GM12878 (cell line): ENCODE data around the gene CUL9. TPM values are rescaled to one million over a fixed set of nuclear protein-coding genes. Genes with fewer than 3 reads are reported as not detected.
A peak's percentile ranks its signal among the peaks of the same experiment; 100 is the strongest.

Experiments used
- BACH1 ChIP-seq: fragments of 450-650 bp; IDR thresholded peaks from 2 replicates; pipeline ENCODE4 v1.6.1; 2017; ENCODE audit warnings: mild to moderate bottlenecking, borderline replicate concordance
- CBX5 ChIP-seq: sonication (generic); IDR thresholded peaks from 2 replicates; pipeline ENCODE4 v1.6.1; 2016; ENCODE audit warnings: low read depth, moderate library complexity, mild to moderate bottlenecking, inconsistent platforms
- CHD4 ChIP-seq: fragments of 200-600 bp; sonication (generic); IDR thresholded peaks from 2 replicates; pipeline ENCODE4 v1.6.1; 2016; ENCODE audit warnings: mild to moderate bottlenecking
- CREB1 ChIP-seq: IDR thresholded peaks from 2 replicates; pipeline ENCODE4 v1.6.1; 2012; ENCODE audit warnings: low read depth, mild to moderate bottlenecking, inconsistent platforms
- EED ChIP-seq: sonication (generic); IDR thresholded peaks from 2 replicates; pipeline ENCODE4 v1.6.1; 2016; ENCODE audit warnings: antibody characterized with exemption, low read depth
- EZH2 ChIP-seq: IDR thresholded peaks from 2 replicates; pipeline ENCODE4 v1.6.1; 2012; ENCODE audit warnings: low read depth, mild to moderate bottlenecking, control low read depth, inconsistent platforms, low read length, borderline replicate concordance; ENCODE audit not compliant: control insufficient read depth
- IKZF2 ChIP-seq, 2 experiments: fragments of 450-650 bp; IDR thresholded peaks; 2 replicates each; pipeline ENCODE4 v1.6.1; 2017; ENCODE audit warnings: mild to moderate bottlenecking in 2 of 2, moderate library complexity in 2 of 2
- JUNB ChIP-seq: IDR thresholded peaks from 2 replicates; pipeline ENCODE4 v1.6.1; 2016; ENCODE audit warnings: antibody characterized with exemption, mild to moderate bottlenecking
- KDM1A ChIP-seq: fragments of 200-600 bp; sonication (generic); IDR thresholded peaks from 2 replicates; pipeline ENCODE4 v1.6.1; 2016; ENCODE audit warnings: borderline replicate concordance
- NFYA ChIP-seq: IDR thresholded peaks from 2 replicates; pipeline ENCODE4 v1.6.1; 2011; ENCODE audit warnings: low read depth, mild to moderate bottlenecking, low read length, improper control_type of control experiment, borderline replicate concordance
- NFYB ChIP-seq: IDR thresholded peaks from 2 replicates; pipeline ENCODE4 v1.6.1; 2011; ENCODE audit warnings: low read depth, mild to moderate bottlenecking, low read length, improper control_type of control experiment, moderate library complexity; ENCODE audit not compliant: insufficient read depth
- NR2F1 ChIP-seq: fragments of 450-650 bp; conservative IDR thresholded peaks from 2 replicates; pipeline ENCODE4 v1.6.1; 2017; ENCODE audit warnings: mild to moderate bottlenecking
- POU2F2 ChIP-seq: IDR thresholded peaks from 3 replicates; pipeline ENCODE4 v1.6.1; 2011; ENCODE audit warnings: low read depth, mild to moderate bottlenecking, low read length, borderline replicate concordance
- RAD21 ChIP-seq: IDR thresholded peaks from 2 replicates; pipeline ENCODE4 v1.6.1; 2011; ENCODE audit warnings: mild to moderate bottlenecking, low read depth, low read length, moderate library complexity; ENCODE audit not compliant: insufficient read depth
- SMAD5 ChIP-seq: IDR thresholded peaks from 2 replicates; pipeline ENCODE4 v1.6.1; 2016; ENCODE audit warnings: antibody characterized with exemption, low read depth
- SMARCA5 ChIP-seq: fragments of 450-650 bp; IDR thresholded peaks from 2 replicates; pipeline ENCODE4 v1.6.1; 2017; ENCODE audit warnings: mild to moderate bottlenecking
- SREBF2 ChIP-seq: IDR thresholded peaks from 2 replicates; pipeline ENCODE4 v1.6.1; 2012; ENCODE audit warnings: mild to moderate bottlenecking, low read length
- SUZ12 ChIP-seq: fragments of 200-600 bp; sonication (generic); IDR thresholded peaks from one replicate; pipeline ENCODE4 v1.6.1; 2018; ENCODE audit warnings: antibody characterized with exemption, mild to moderate bottlenecking; ENCODE audit not compliant: unreplicated experiment
- TAF1 ChIP-seq: IDR thresholded peaks from 2 replicates; pipeline ENCODE4 v1.6.1; 2011; ENCODE audit warnings: mild to moderate bottlenecking, low read depth, low read length, borderline replicate concordance
- WRNIP1 ChIP-seq: IDR thresholded peaks from 2 replicates; pipeline ENCODE4 v1.6.1; 2011; ENCODE audit warnings: low read depth, low read length, improper control_type of control experiment, borderline replicate concordance
- ZNF207 ChIP-seq: fragments of 450-650 bp; IDR thresholded peaks from 2 replicates; pipeline ENCODE4 v1.6.1; 2014; ENCODE audit warnings: antibody characterized with exemption, mild to moderate bottlenecking, borderline replicate concordance
- ZNF217 ChIP-seq: fragments of 450-650 bp; IDR thresholded peaks from 2 replicates; pipeline ENCODE4 v1.6.1; 2017; ENCODE audit warnings: antibody characterized with exemption, mild to moderate bottlenecking
- ZNF24 ChIP-seq: fragments of 450-650 bp; IDR thresholded peaks from 2 replicates; pipeline ENCODE4 v1.6.1; 2017; ENCODE audit warnings: antibody characterized with exemption, mild to moderate bottlenecking
- ZSCAN29 ChIP-seq: fragments of 450-650 bp; IDR thresholded peaks from 2 replicates; pipeline ENCODE4 v1.6.1; 2017; ENCODE audit warnings: mild to moderate bottlenecking, moderate library complexity
- polyA plus RNA-seq, 11 experiments: library from polyadenylated mRNA; depleted of rRNA in 4 of 11; unstranded in 6 of 11; stranded (reverse) in 5 of 11; fragments of >200 nt; fragmentation: Nextera tagmentation in 4 of 11; fragmentation: Illumina TruSeq in 1 of 11; extraction: Ambion mirVana in 4 of 11; extraction: Trizol in 1 of 11; gene quantifications; 1 replicate in 1 of 11; 2 replicates in 10 of 11; pipeline versions ENCODE4 v1.2.1 to v1.2.3, GENCODE V29; 2011 to 2016; ENCODE audit warnings: inconsistent platforms in 2 of 11, missing spikeins in 2 of 11, low read depth in 1 of 11
- total RNA-seq, 4 experiments: library from RNA; depleted of rRNA in 3 of 4; stranded (reverse); fragments of >200 nt in 3 of 4; fragmentation: Illumina TruSeq in 1 of 4; extraction: Trizol in 1 of 4; gene quantifications; 2 replicates each; pipeline versions ENCODE4 v1.2.1 to v1.2.3, GENCODE V29; 2013 to 2021
- TF ChIP-seq, protein P1 (sequence below): fragments of 450-650 bp; IDR thresholded peaks from 2 replicates; pipeline ENCODE4 v1.6.1; 2017; ENCODE audit warnings: mild to moderate bottlenecking
- TF ChIP-seq, protein P2 (sequence below): fragments of 150-350 bp; IDR thresholded peaks from 2 replicates; pipeline ENCODE4 v1.6.1; 2016; ENCODE audit warnings: low read depth, low read length
- TF ChIP-seq, protein P3 (sequence below): IDR thresholded peaks from 2 replicates; pipeline ENCODE4 v1.6.1; 2011; ENCODE audit warnings: borderline replicate concordance, low read depth, mild to moderate bottlenecking, moderate library complexity, mixed read lengths, low read length; ENCODE audit not compliant: insufficient read depth; ENCODE audit errors: extremely low read length

Gene CUL9
- total and polyA plus RNA-seq, 10 of the 15 experiments (the other 5 are each of a cell fraction or from before 2014, with no cell fraction given) = 1.2 to 48.3 (median 17.2) TPM

DNA sequence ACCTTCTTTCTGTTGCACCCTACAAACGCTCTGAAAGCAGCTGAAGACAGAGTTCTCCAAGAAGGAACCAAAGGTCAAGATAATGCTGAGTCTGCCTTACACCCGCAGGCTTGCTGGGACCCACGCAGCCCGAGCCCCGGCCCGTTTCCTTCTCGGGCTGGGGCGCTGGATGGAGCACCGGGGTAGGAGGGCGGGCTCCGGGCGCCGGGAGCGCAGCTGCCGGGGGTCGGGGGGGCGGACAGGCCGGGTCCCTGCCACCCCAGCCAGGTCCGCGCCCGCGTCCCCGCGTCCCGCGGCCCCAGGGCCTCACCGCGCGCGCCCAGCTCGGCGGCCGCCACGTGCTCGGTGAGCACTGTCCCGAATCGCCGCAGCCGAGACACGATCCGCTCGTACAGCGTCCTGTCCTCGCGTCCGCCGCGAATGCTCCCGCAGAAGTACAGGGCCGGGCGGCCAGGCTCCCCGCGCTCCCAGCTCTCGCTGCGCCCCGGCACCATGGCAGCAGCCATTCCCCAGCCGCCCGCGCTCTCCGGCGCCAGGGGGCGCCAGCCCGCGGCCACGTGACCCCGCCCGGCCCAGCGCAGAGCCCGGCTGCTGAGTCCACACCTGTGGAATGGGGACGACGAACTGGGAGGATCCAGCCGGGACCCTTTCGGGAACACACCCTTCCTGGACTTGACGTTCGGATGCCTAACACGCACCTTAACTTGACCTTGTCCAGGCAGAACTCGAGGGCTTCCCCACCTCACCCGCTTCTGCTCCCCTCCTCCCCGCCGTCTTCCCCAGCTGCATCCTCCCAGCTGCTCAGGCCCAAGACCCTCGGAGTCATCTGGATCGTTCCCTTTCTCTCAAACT is 47.2 kb downstream of the CUL9 start, which contains the start of gene DNPH1 (continued):
- TF ChIP-seq, protein P1, sequence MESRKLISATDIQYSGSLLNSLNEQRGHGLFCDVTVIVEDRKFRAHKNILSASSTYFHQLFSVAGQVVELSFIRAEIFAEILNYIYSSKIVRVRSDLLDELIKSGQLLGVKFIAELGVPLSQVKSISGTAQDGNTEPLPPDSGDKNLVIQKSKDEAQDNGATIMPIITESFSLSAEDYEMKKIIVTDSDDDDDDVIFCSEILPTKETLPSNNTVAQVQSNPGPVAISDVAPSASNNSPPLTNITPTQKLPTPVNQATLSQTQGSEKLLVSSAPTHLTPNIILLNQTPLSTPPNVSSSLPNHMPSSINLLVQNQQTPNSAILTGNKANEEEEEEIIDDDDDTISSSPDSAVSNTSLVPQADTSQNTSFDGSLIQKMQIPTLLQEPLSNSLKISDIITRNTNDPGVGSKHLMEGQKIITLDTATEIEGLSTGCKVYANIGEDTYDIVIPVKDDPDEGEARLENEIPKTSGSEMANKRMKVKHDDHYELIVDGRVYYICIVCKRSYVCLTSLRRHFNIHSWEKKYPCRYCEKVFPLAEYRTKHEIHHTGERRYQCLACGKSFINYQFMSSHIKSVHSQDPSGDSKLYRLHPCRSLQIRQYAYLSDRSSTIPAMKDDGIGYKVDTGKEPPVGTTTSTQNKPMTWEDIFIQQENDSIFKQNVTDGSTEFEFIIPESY = no peak
- TF ChIP-seq JUNB (no peak), CHD4 (no peak), CBX5 (no peak), POU2F2 (peak; percentile 67; the same call in 1 of the 3 replicates), IKZF2 (IDR thresholded peaks at IDR 0.05) (peak; percentile 50; a peak in 3 of 4 replicates), ZNF207 (peak; percentile 71), BACH1 (peak; percentile 82), WRNIP1 (no peak), NR2F1 (peak; percentile 72), ZSCAN29 (no peak), EZH2 (no peak), ZNF217 (peak; percentile 84), KDM1A (no peak), CREB1 (no peak), SUZ12 (no peak), NFYA (no peak), SMARCA5 (peak; percentile 99), TAF1 (peak; percentile 73), SREBF2 (no peak), ZNF24 (peak; percentile 75; the same call in 1 of the 2 replicates), EED (peak; percentile 24; the same call in 1 of the 2 replicates), SMAD5 (no peak), RAD21 (peak; percentile 56), NFYB (no peak)
- TF ChIP-seq, protein P2, sequence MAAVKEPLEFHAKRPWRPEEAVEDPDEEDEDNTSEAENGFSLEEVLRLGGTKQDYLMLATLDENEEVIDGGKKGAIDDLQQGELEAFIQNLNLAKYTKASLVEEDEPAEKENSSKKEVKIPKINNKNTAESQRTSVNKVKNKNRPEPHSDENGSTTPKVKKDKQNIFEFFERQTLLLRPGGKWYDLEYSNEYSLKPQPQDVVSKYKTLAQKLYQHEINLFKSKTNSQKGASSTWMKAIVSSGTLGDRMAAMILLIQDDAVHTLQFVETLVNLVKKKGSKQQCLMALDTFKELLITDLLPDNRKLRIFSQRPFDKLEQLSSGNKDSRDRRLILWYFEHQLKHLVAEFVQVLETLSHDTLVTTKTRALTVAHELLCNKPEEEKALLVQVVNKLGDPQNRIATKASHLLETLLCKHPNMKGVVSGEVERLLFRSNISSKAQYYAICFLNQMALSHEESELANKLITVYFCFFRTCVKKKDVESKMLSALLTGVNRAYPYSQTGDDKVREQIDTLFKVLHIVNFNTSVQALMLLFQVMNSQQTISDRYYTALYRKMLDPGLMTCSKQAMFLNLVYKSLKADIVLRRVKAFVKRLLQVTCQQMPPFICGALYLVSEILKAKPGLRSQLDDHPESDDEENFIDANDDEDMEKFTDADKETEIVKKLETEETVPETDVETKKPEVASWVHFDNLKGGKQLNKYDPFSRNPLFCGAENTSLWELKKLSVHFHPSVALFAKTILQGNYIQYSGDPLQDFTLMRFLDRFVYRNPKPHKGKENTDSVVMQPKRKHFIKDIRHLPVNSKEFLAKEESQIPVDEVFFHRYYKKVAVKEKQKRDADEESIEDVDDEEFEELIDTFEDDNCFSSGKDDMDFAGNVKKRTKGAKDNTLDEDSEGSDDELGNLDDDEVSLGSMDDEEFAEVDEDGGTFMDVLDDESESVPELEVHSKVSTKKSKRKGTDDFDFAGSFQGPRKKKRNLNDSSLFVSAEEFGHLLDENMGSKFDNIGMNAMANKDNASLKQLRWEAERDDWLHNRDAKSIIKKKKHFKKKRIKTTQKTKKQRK = no peak
- TF ChIP-seq, protein P3, sequence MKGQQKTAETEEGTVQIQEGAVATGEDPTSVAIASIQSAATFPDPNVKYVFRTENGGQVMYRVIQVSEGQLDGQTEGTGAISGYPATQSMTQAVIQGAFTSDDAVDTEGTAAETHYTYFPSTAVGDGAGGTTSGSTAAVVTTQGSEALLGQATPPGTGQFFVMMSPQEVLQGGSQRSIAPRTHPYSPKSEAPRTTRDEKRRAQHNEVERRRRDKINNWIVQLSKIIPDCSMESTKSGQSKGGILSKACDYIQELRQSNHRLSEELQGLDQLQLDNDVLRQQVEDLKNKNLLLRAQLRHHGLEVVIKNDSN = peak; percentile 99
